SK-N-SH (cell line): ENCODE data around the gene DOC2A. TPM values are rescaled to one million over a fixed set of nuclear protein-coding genes. Genes with fewer than 3 reads are reported as not detected.

Experiments used
- CTCF ChIA-PET: fragments of 300-600, 350-600 bp; formaldehyde crosslinking; extraction: SDS; loops from one replicate; lab custom pipeline; 2021; lab: Yijun Ruan, JAX
- POLR2A ChIA-PET: fragments of 350-600 bp; sonication (Branson Sonifier 250); formaldehyde crosslinking; extraction: SDS; loops from one replicate; lab custom pipeline; 2020; ENCODE audit warnings: antibody characterized with exemption, inconsistent platforms; lab: Yijun Ruan, JAX
- DNase-seq: peaks from one replicate; pipeline ENCODE4 v3.0.0; 2012
- H2AFZ ChIP-seq: fragments of 200-600 bp; sonication (generic); 2 replicates; pipeline ENCODE4 v1.8.1; 2016; ENCODE audit warnings: antibody characterized with exemption, mild to moderate bottlenecking, low read depth
- H3F3A ChIP-seq: fragments of 200-600 bp; sonication (generic); replicated peaks from 2 replicates; pipeline ENCODE3; 2016; ENCODE audit warnings: antibody characterized with exemption, mild to moderate bottlenecking; ENCODE audit not compliant: insufficient read depth
- H3K27ac ChIP-seq, 2 experiments: fragments of 200-500 bp in 1 of 2; fragments of 200-600 bp in 1 of 2; sonication (Bioruptor generic) in 1 of 2; sonication (generic), shearing (Covaris generic) in 1 of 2; 2 replicates each; pipeline versions ENCODE4 v1.5.1 to v1.6.1; 2014 to 2016; ENCODE audit warnings: low read depth in 2 of 2, inconsistent platforms in 1 of 2, low read length in 1 of 2, mild to moderate bottlenecking in 1 of 2, mixed read lengths in 1 of 2
- H3K27me3 ChIP-seq: fragments of 200-600 bp; sonication (generic), shearing (Covaris generic); 2 replicates; pipeline ENCODE4 v1.6.1; 2016; ENCODE audit warnings: mixed run types; ENCODE audit not compliant: insufficient read depth
- H3K36me3 ChIP-seq, 2 experiments: fragments of 200-500 bp in 1 of 2; fragments of 200-600 bp in 1 of 2; sonication (Bioruptor generic) in 1 of 2; sonication (generic) in 1 of 2; replicated peaks in 1 of 2; 2 replicates each; pipeline versions ENCODE3 to v1.5.1; 2014 to 2016; ENCODE audit warnings: low read length in 1 of 2, mild to moderate bottlenecking in 1 of 2; ENCODE audit not compliant: insufficient read depth in 2 of 2, control insufficient read depth in 1 of 2
- H3K4me1 ChIP-seq, 2 experiments: fragments of 200-500 bp in 1 of 2; fragments of 200-600 bp in 1 of 2; sonication (Bioruptor generic) in 1 of 2; sonication (generic), shearing (Covaris generic) in 1 of 2; 2 replicates each; pipeline versions ENCODE4 v1.5.1 to v1.6.1; 2014 to 2016; ENCODE audit warnings: low read depth in 1 of 2, low read length in 1 of 2, mixed run types in 1 of 2; ENCODE audit not compliant: insufficient read depth in 2 of 2, control insufficient read depth in 1 of 2
- H3K4me2 ChIP-seq: fragments of 200-600 bp; sonication (generic), shearing (Covaris generic); 2 replicates; pipeline ENCODE4 v1.6.1; 2017; ENCODE audit warnings: mixed run types
- H3K4me3 ChIP-seq, 2 experiments: fragments of 200-500 bp in 1 of 2; fragments of 200-600 bp in 1 of 2; sonication (Bioruptor generic) in 1 of 2; sonication (generic), shearing (Covaris generic) in 1 of 2; 2 replicates each; pipeline versions ENCODE4 v1.5.1 to v1.8.1; 2014 to 2016; ENCODE audit warnings: low read depth in 2 of 2, inconsistent platforms in 1 of 2, low read length in 1 of 2, mild to moderate bottlenecking in 1 of 2, mixed read lengths in 1 of 2, moderate library complexity in 1 of 2
- H3K79me2 ChIP-seq: fragments of 200-600 bp; sonication (generic); 2 replicates; pipeline ENCODE4 v1.8.1; 2017; ENCODE audit warnings: mild to moderate bottlenecking; ENCODE audit not compliant: insufficient read depth
- H3K9ac ChIP-seq: fragments of 200-600 bp; sonication (generic); 2 replicates; pipeline ENCODE4 v1.6.1; 2017; ENCODE audit warnings: mixed run types
- H3K9me2 ChIP-seq: fragments of 200-600 bp; sonication (generic); 2 replicates; pipeline ENCODE4 v1.6.1; 2017; ENCODE audit warnings: mixed run types
- H3K9me3 ChIP-seq: fragments of 200-600 bp; sonication (generic); 2 replicates; pipeline ENCODE4 v1.6.1; 2017; ENCODE audit warnings: mixed run types, mild to moderate bottlenecking, moderate library complexity
- H4K20me1 ChIP-seq: fragments of 200-600 bp; sonication (generic); 2 replicates; pipeline ENCODE4 v1.6.1; 2017; ENCODE audit warnings: mild to moderate bottlenecking, mixed run types; ENCODE audit not compliant: insufficient read depth
- EP300 ChIP-seq, 2 experiments: IDR thresholded peaks; 2 replicates each; pipeline versions ENCODE4 v1.4.0 to v1.6.1; 2012; ENCODE audit warnings: borderline replicate concordance in 1 of 2, low read depth in 1 of 2, low read length in 1 of 2
- FOSL2 ChIP-seq: IDR thresholded peaks from 2 replicates; pipeline ENCODE4 v1.4.0; 2012; ENCODE audit warnings: low read depth, mild to moderate bottlenecking, moderate library complexity, borderline replicate concordance
- FOXJ3 ChIP-seq: sonication (generic); formaldehyde crosslinking; IDR thresholded peaks from 2 replicates; pipeline ENCODE4 v1.5.1; 2020; ENCODE audit warnings: mild to moderate bottlenecking, missing genetic modification reagents
- FOXM1 ChIP-seq: IDR thresholded peaks from 2 replicates; pipeline ENCODE4 v1.4.0; 2012; ENCODE audit warnings: low read depth, mild to moderate bottlenecking
- GATA2 ChIP-seq: sonication (generic); formaldehyde crosslinking; IDR thresholded peaks from 2 replicates; pipeline ENCODE4 v1.5.0; 2020; ENCODE audit warnings: mild to moderate bottlenecking, missing genetic modification reagents
- MXI1 ChIP-seq: IDR thresholded peaks from 2 replicates; pipeline ENCODE4 v1.6.1; 2012; ENCODE audit warnings: mild to moderate bottlenecking, low read depth, low read length, improper control_type of control experiment
- NRF1 ChIP-seq: IDR thresholded peaks from 2 replicates; pipeline ENCODE4 v1.6.1; 2012; ENCODE audit warnings: low read depth, mild to moderate bottlenecking, low read length
- RAD21 ChIP-seq: IDR thresholded peaks from 2 replicates; pipeline ENCODE4 v1.6.1; 2012; ENCODE audit warnings: mild to moderate bottlenecking, low read length
- RFX5 ChIP-seq: IDR thresholded peaks from 2 replicates; pipeline ENCODE4 v1.6.1; 2012; ENCODE audit warnings: mild to moderate bottlenecking, improper control_type of control experiment, low read length
- RXRA ChIP-seq: IDR thresholded peaks from 2 replicates; pipeline ENCODE4 v1.4.0; 2012; ENCODE audit warnings: low read depth, mild to moderate bottlenecking, borderline replicate concordance
- SIN3A ChIP-seq: IDR thresholded peaks from 2 replicates; pipeline ENCODE4 v1.6.1; 2012; ENCODE audit warnings: low read depth, mild to moderate bottlenecking, low read length, moderate library complexity, borderline replicate concordance
- TAF1 ChIP-seq: IDR thresholded peaks from 2 replicates; pipeline ENCODE4 v1.6.1; 2012; ENCODE audit warnings: low read depth, mild to moderate bottlenecking, low read length, moderate library complexity, borderline replicate concordance
- TCF12 ChIP-seq: IDR thresholded peaks from 2 replicates; pipeline ENCODE4 v1.4.0; 2012
- TEAD4 ChIP-seq: IDR thresholded peaks from 2 replicates; pipeline ENCODE4 v1.4.0; 2012; ENCODE audit warnings: mild to moderate bottlenecking, borderline replicate concordance; ENCODE audit not compliant: insufficient read depth
- WGBS: methylation state at CpG from one replicate; pipeline ENCODE4 v1.1.6; 2017; ENCODE audit warnings: low lambda C conversion rate; 5-methylcytosine and 5-hydroxymethylcytosine counted together
- polyA plus RNA-seq, 3 experiments: library from polyadenylated mRNA; depleted of rRNA; stranded (reverse); fragments of >200 nt; gene quantifications; 2 replicates each; pipeline ENCODE4 v1.2.3, GENCODE V29; 2012
- TF ChIP-seq, protein P1 (sequence below): IDR thresholded peaks from 2 replicates; pipeline ENCODE4; 2012
- TF ChIP-seq, protein P2 (sequence below): fragments of 200-600 bp; sonication (generic); IDR thresholded peaks from 2 replicates; pipeline ENCODE4 v1.6.1; 2017; ENCODE audit warnings: antibody characterized with exemption, mild to moderate bottlenecking, moderate library complexity
- TF ChIP-seq, protein P3 (sequence below): fragments of 150-350 bp; IDR thresholded peaks from 2 replicates; pipeline ENCODE4 v1.6.1; 2016; ENCODE audit warnings: mild to moderate bottlenecking, low read depth, low read length

The DOC2A gene
- polyA plus RNA-seq, 1 of the 3 experiments (the other 2 are of a cell fraction), result 10.4 TPM

DNA sequence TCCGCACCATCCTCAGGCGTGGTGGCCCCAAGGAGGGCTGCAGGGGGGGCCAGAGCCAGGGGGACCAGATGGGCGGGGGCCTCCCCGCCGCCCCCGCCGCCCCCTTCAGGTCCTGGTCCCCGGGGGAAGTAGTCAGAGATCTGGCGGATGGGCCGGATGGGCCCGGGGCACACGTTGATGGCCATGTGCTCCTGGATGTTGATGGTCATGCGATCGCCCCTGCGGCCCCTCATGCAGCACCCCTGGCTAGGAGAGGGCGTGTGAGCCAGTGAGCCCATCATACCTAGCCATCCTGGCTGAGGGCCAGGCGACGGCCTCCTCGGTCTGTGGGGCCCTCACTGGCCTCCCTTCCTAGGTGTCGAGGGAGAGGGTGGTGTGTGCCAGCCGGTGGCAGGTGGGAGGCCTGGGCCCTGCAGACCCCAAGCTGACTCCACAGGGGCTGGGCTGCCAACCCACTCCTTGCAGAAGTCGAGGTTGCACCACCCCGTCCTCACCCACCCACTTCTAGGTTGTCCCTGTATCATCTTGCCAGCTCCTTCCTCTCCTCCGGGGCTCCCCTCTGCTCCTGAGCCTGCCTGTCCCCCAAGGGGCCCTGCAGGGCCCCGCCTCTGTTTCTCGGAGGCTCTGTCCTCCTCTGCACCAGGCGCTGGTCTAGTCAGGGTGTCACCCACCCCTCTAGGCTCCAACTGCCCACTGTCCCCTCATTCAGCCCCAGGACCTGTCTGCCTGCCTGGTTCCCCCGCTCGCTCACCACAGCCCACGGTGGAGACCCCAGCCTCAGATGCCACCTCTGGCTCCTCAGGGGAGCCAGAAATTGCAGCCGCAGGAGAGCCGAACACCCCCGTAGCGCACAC is 610 bp downstream of the DOC2A start:
- CTCF ChIA-PET, result interaction anchor here (0.6 to 1.5 kb wide), 4 partner anchors 13 to 191 kb away, joined by 3 to 4 read pairs (median 3); partner anchors contain the start of gene CDIPT
- WGBS, result 75% methylated on average over 24 of the region's 34 CpGs
- H3K4me1 ChIP-seq, result peaks cover 0 to 5% of the 10 kb centered on the region in 2 experiments; a peak in 1 of 4 replicates
- no peak for TF ChIP-seq RFX5
- TF ChIP-seq TEAD4, result no peak
- TF ChIP-seq MXI1, result no peak
- TF ChIP-seq RAD21, result no peak
- no peak for TF ChIP-seq NRF1
- no peaks in the 10 kb centered on the region for H3K9me3 ChIP-seq
- H3K4me2 ChIP-seq, result peak overlapping the region; percentile 85; the same call in 1 of the 2 replicates
- H3K9me2 ChIP-seq, result no peaks in the 10 kb centered on the region
- peak overlapping the region; percentile 46 to 53; a peak in 2 of 4 replicates for H3K4me3 ChIP-seq
- H2AFZ ChIP-seq, result no peak overlapping the region
- no peak overlapping the region for H3K9ac ChIP-seq
- no peaks in the 10 kb centered on the region for H3K79me2 ChIP-seq
- H3K27ac ChIP-seq, result no peak overlapping the region
- no peaks in the 10 kb centered on the region for H3F3A ChIP-seq
- H3K27me3 ChIP-seq, result no peaks in the 10 kb centered on the region
- H4K20me1 ChIP-seq, result no peaks in the 10 kb centered on the region
- DNase-seq, result peak; percentile 56
- H3K36me3 ChIP-seq, result peaks cover 0 to 4% of the 10 kb centered on the region in 2 experiments
- POLR2A ChIA-PET, result interaction anchor here (0.6 to 1.1 kb wide), 3 partner anchors 10 to 124 kb away, joined by 3 read pairs; partner anchors contain the start of gene ALDOA

DNA sequence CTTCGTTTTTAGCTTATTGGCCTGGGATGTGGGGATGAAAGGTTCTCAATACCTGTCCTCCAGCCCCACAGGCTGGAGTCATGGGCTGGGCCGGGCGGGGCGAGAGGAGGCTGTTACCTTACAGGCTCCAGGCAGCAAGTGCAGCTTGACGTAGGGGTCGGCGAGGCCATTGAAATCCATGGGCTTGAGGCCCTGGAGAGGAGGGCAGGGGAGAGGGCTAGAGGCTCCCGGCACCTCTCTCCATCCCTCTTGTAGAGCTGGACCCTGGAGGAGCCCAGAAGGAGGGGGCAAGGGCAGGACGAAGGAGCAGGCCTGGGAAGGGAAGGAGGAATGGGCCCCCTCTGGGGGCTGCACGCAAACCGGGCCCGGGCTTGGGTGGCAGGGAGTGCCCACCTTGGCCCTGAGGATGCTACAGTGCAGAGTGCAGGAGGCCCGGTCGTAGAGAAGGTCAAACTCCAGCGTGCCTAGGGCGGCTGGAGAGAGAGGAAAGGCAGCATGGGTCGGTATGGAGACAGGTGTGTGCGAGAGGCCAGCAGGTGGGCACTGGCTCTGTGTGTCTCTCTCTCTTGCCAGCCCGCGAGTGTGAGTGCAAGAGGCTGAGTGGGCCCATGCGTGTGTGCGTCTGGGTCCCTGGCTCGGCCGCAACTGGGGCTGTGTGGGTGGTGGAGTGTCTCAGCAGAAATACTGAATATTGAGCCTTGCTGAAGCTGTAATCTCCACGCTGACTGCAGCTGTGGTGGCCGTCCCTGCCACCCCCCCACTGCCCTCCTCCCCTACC is 1.6 kb downstream of the DOC2A start:
- Histone ChIP-seq H3K36me3 (peaks cover 0 to 4% of the 10 kb centered on the region in 2 experiments), H3K4me2 (no peak overlapping the region), H3K4me3 (no peak overlapping the region), H3K9me2 (no peaks in the 10 kb centered on the region), H3K27me3 (no peaks in the 10 kb centered on the region), H3K4me1 (peaks cover 0 to 5% of the 10 kb centered on the region in 2 experiments; a peak in 1 of 4 replicates), H3K9me3 (no peaks in the 10 kb centered on the region), H3F3A (no peaks in the 10 kb centered on the region), H3K27ac (no peak overlapping the region), H2AFZ (no peak overlapping the region), H4K20me1 (no peaks in the 10 kb centered on the region), H3K9ac (no peak overlapping the region), H3K79me2 (no peaks in the 10 kb centered on the region)
- ChIA-PET POLR2A (interaction anchor here (1.1 kb wide), 1 partner anchor 9 kb away, joined by 3 read pairs; no protein-coding TSS in a partner anchor), CTCF (interaction anchor here (0.6 to 2.0 kb wide), 4 partner anchors 22 to 190 kb away, joined by 3 to 8 read pairs (median 3); partner anchors contain the start of gene TLCD3B)
- WGBS, result 88% methylated on average over 23 of the region's 26 CpGs
- DNase-seq, result no peak
- TF ChIP-seq RAD21 (no peak), FOSL2 (no peak), FOXJ3 (no peak), FOXM1 (no peak), GATA2 (CRISPR knock-in tag) (no peak), TAF1 (no peak), RXRA (no peak), NRF1 (no peak), TCF12 (no peak), EP300 (IDR thresholded peaks at IDR 0.05; ENCODE audit: borderline replicate concordance in 1 of 2, low read depth in 1 of 2, low read length in 1 of 2) (no peak), SIN3A (no peak)
- TF ChIP-seq, protein P1, sequence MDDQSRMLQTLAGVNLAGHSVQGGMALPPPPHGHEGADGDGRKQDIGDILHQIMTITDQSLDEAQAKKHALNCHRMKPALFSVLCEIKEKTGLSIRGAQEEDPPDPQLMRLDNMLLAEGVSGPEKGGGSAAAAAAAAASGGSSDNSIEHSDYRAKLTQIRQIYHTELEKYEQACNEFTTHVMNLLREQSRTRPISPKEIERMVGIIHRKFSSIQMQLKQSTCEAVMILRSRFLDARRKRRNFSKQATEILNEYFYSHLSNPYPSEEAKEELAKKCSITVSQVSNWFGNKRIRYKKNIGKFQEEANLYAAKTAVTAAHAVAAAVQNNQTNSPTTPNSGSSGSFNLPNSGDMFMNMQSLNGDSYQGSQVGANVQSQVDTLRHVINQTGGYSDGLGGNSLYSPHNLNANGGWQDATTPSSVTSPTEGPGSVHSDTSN, result no peak
- TF ChIP-seq, protein P2, sequence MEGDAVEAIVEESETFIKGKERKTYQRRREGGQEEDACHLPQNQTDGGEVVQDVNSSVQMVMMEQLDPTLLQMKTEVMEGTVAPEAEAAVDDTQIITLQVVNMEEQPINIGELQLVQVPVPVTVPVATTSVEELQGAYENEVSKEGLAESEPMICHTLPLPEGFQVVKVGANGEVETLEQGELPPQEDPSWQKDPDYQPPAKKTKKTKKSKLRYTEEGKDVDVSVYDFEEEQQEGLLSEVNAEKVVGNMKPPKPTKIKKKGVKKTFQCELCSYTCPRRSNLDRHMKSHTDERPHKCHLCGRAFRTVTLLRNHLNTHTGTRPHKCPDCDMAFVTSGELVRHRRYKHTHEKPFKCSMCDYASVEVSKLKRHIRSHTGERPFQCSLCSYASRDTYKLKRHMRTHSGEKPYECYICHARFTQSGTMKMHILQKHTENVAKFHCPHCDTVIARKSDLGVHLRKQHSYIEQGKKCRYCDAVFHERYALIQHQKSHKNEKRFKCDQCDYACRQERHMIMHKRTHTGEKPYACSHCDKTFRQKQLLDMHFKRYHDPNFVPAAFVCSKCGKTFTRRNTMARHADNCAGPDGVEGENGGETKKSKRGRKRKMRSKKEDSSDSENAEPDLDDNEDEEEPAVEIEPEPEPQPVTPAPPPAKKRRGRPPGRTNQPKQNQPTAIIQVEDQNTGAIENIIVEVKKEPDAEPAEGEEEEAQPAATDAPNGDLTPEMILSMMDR, result no peak
- TF ChIP-seq, protein P3, sequence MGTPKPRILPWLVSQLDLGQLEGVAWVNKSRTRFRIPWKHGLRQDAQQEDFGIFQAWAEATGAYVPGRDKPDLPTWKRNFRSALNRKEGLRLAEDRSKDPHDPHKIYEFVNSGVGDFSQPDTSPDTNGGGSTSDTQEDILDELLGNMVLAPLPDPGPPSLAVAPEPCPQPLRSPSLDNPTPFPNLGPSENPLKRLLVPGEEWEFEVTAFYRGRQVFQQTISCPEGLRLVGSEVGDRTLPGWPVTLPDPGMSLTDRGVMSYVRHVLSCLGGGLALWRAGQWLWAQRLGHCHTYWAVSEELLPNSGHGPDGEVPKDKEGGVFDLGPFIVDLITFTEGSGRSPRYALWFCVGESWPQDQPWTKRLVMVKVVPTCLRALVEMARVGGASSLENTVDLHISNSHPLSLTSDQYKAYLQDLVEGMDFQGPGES, result no peak
